Mucosa of descending colon (tissue), 3 donors: Measurements from ENCODE around the gene MTO1. TPM values are rescaled to one million over a fixed set of nuclear protein-coding genes. Genes with fewer than 3 reads are reported as not detected.
"Not testable (repeated sequence)": the region's sequence is repeated elsewhere in the genome, so short reads cannot be mapped to it uniquely, and the experiment has no call there.

Experiments used
- ATAC-seq: fragments of 200-7000 bp; cut with Tn5 transposase; one replicate; pipeline ENCODE4 v1.9.1; 2020; ENCODE audit warnings: mild to moderate bottlenecking, moderate library complexity
- DNase-seq, 3 donors: peaks; one replicate each; pipeline ENCODE4 v3.0.0-alpha.2; 2020
- H3K36me3 ChIP-seq: fragments of 200-600 bp; one replicate; pipeline ENCODE4 v1.8.0; 2021; ENCODE audit warnings: low read depth, mild to moderate bottlenecking
- H3K4me1 ChIP-seq: fragments of 200-600 bp; one replicate; pipeline ENCODE4 v1.8.0; 2021; ENCODE audit warnings: low read depth, mild to moderate bottlenecking
- H3K4me3 ChIP-seq: fragments of 200-600 bp; one replicate; pipeline ENCODE4 v1.8.0; 2021; ENCODE audit warnings: mild to moderate bottlenecking
- H3K9me3 ChIP-seq: fragments of 200-600 bp; one replicate; pipeline ENCODE4 v1.8.0; 2021; ENCODE audit warnings: mild to moderate bottlenecking
- intact Hi-C, 2 donors: fragments of 100-400 bp; cut with DNase I in 1 of 2; cut with micrococcal nuclease in 1 of 2; formaldehyde crosslinking; loops; one replicate each; pipeline versions ENCODE4 v1.11.0 to v1.11.1; 2022; cut with DNase I, micrococcal nuclease
- total RNA-seq, 3 donors: library from RNA; stranded (reverse); fragmentation: NEBNext Ultra II Directional in 2 of 3; extraction: Animal tissue kit (Norgen Biotek cat#: 25700) in 2 of 3; gene quantifications; one replicate each; pipeline versions ENCODE4 v1.2.1 to v1.2.4, GENCODE V29; 2021 to 2023
- TF ChIP-seq, protein P1 (sequence below): fragments of 200-600 bp; IDR thresholded peaks from one replicate; pipeline ENCODE4 v1.8.0; 2022; ENCODE audit warnings: antibody characterized with exemption, mild to moderate bottlenecking
- donor health status: DM: no; HTN: no; CAD: no; lungs with moderate emphysema.
- donor health status: DM: no; HTN: no; CAD: no.
- donor health status: DM: no; HTN: yes; CAD: no.

Gene MTO1
- total RNA-seq, 3 donors from 2014 or later = 21.5 to 36.4 (median 31.9) TPM

DNA sequence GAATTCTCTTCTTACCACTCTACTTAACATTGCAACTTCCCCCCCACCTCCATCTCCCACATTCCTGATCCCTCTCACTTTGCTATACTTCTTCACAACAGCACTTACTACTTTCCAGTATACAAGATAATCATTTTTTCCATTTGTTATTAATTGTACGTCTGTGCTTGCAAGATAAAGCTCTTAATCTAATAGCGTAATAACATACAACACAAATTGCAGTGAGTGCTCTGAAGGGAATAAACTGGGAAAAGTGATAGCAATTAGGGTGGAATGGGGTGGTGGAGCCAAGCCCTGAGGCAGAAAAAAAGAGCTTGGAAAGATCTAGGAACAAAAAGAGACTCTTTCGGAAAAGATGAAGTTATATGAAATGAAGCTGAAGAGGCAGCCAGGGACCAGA is 18.0 kb upstream of the MTO1 start:
- H3K9me3 ChIP-seq = no peaks in the 10 kb centered on the region
- TF ChIP-seq, protein P1, sequence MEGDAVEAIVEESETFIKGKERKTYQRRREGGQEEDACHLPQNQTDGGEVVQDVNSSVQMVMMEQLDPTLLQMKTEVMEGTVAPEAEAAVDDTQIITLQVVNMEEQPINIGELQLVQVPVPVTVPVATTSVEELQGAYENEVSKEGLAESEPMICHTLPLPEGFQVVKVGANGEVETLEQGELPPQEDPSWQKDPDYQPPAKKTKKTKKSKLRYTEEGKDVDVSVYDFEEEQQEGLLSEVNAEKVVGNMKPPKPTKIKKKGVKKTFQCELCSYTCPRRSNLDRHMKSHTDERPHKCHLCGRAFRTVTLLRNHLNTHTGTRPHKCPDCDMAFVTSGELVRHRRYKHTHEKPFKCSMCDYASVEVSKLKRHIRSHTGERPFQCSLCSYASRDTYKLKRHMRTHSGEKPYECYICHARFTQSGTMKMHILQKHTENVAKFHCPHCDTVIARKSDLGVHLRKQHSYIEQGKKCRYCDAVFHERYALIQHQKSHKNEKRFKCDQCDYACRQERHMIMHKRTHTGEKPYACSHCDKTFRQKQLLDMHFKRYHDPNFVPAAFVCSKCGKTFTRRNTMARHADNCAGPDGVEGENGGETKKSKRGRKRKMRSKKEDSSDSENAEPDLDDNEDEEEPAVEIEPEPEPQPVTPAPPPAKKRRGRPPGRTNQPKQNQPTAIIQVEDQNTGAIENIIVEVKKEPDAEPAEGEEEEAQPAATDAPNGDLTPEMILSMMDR = no peak
- DNase-seq = no peak
- H3K36me3 ChIP-seq = no peaks in the 10 kb centered on the region
- H3K4me1 ChIP-seq = no peaks in the 10 kb centered on the region
- intact Hi-C loops = no loop called here
- no peak overlapping the region for H3K4me3 ChIP-seq
- ATAC-seq = no peak

DNA sequence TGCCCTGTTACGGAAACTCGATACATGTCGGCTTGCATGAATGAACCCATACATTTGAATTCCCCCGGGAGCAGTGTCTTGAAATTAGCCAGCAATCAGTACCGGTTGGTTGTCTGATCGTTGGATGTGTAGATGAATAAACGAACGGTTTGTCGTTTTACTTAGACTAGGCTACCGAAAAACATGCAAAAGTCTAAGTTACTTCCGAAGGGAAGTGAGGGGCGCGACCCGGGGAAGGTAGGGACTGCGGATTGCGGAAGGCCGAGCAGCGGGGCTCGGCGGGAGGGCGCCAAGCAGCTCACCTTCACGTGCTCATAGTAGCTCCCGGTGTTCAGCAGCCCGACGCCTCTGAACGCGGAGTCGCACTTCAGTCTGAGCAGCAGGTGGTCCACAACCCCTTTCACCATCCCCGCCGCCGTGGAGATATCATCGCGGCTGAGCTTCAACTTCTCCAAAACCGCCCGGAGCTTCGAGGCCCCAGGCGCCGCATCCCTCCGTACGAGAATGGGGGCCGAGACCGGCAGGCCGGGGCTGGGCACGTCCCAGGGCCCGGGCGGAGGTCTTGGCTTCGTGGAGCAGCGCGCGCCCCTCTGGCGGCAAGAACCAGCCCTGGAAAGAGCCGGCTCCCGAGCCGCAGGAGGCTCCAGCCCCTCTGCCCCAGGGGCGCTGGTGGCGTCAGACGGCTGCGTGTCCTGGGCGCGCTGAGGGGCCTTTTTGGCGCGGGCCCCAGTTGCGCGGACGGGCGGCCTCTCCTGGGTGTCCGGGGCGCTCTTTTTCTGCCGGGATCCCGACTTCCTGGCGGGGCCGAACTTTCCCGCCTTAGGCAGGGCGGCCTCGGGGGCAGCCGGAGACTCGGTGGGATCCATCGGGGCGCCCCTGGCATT is 10.1 kb upstream of the MTO1 start:
- DNase-seq (peak; percentile 46 to 79 (median 61)), ATAC-seq (peak; percentile 73)
- Histone ChIP-seq H3K4me3 (peak overlapping the region; percentile 54), H3K36me3 (no peaks in the 10 kb centered on the region), H3K4me1 (no peaks in the 10 kb centered on the region), H3K9me3 (no peaks in the 10 kb centered on the region)
- TF ChIP-seq, protein P1 = no peak
- intact Hi-C loops = no loop called here

DNA sequence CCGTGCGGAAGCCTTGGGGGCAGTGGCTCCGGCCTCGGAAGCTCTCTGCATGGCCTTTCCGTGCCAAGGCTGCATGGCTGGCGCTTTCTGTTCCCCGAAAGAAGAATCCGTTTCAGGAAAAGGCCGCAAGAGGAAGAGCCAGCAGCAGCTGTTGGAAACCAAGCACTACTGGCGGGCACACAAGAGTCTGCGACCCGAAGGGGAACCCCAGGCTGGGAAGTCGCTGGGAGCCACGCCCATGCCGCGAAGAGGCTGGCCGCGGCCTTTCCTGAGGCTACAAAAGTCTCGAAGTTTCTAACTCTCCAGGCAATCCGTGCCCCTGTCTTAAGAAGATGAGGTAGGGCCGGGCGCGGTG is 9.5 kb upstream of the MTO1 start, which contains the start of gene CGAS:
TSS of gene CGAS (minus strand) at position 191 of the 355 bp plus-strand sequence. CDS start at position 75, 116 bp downstream.
- Histone ChIP-seq H3K4me3 (peak within 1 kb of the TSS; percentile 54), H3K9me3 (no peaks in the 10 kb centered on the region), H3K36me3 (no peaks in the 10 kb centered on the region), H3K4me1 (no peaks in the 10 kb centered on the region)
- TF ChIP-seq, protein P1 = no peak
- ATAC-seq = peak; percentile 93
- DNase-seq = peak; percentile 84 to 91 (median 84)
- intact Hi-C loops = no loop called here

DNA sequence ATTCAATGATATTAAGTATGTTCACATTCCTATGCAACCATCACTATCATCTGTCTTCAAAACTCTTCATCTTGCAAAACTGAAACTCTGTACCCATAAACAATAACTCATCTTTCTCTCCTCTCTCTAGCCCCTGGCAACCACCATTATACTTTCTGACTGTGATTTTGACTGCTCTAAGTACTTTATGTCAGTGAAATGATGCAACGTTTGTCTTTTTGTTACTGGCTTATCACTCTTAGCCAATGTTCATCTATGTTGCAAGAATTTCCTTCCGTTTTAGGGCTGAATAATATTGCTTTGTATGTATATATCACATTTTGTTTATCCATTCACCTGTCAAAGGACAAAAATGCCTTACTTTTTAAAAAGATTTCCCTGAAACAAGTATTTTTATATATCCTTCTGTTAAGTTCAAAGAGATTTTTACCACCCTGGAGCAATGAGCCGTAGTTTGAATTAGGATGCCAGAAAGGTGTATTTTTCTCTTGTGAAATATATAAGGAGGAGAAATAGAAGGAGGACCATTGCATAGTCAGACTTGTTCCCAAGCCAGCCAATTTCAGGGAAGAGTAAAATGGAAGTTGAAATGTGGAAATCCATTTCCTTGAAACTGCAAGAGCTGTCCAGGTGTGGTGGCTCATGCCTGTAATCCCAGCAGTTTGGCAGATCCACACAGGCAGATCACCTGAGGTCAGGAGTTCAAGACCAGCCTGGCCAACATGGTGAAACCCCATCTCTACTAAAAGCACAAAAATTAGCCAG is 5.5 kb upstream of the MTO1 start:
- no peaks in the 10 kb centered on the region for H3K9me3 ChIP-seq
- DNase-seq = no peak
- TF ChIP-seq, protein P1 = no peak
- intact Hi-C loops = no loop called here
- no peak overlapping the region for H3K4me3 ChIP-seq
- H3K4me1 ChIP-seq = no peaks in the 10 kb centered on the region
- no peak for ATAC-seq
- H3K36me3 ChIP-seq = no peaks in the 10 kb centered on the region

DNA sequence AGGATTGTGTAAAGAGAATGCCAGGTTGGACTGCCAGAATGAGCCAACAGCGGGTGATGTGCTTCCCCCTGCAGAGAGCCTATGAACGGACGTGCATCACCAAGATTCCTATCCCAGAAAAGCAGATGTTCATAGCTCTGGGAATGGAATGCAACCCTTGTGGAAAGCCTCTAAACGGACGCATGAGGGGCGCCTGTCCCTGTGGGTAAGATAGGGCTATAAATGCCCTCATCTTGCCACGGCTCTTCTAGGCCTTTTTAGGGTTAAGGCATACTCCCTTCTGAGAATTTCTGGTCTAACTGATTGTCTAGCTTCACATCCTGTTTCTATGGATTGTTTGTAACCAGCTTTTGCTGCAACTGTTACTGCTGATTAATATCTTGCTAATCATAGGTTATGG is 2.1 kb upstream of the MTO1 start:
- ATAC-seq, H3K4me3 ChIP-seq, DNase-seq, H3K36me3 ChIP-seq, intact Hi-C loops, H3K9me3 ChIP-seq: not testable (repeated sequence)
- H3K4me1 ChIP-seq = peaks cover 15% of the 10 kb centered on the region

DNA sequence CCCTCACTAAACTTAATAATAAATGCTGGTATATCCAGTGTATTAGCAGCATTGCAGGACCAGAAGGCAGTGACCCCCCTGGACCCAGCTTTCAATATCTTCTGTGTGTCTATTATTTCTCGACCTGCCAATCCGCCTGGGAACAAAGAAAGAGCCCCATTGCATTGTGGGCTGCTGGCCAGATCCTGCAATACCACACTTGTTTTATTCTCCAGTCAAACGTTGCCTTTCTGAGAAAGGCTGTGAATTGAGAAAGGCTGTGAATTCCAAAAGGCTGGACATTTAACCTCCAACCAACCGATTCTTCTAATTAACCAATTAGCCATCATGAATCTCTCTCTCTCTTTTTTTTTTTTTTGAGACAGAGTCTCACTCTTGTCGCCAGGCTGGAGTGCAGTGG is 1.5 kb upstream of the MTO1 start:
- DNase-seq = no peak
- no peak overlapping the region for H3K4me3 ChIP-seq
- intact Hi-C loops = no loop called here
- H3K9me3 ChIP-seq = no peaks in the 10 kb centered on the region
- H3K36me3 ChIP-seq = no peaks in the 10 kb centered on the region
- peaks cover 15% of the 10 kb centered on the region for H3K4me1 ChIP-seq
- no peak for ATAC-seq
- TF ChIP-seq, protein P1 = no peak
